HG03378 (cell line): ENCODE measurements around the gene CXCR6.

Experiments
- ATAC-seq: cut with Tn5 transposase; IDR thresholded peaks from one replicate; pipeline ENCODE4 v1.9.1; 2021; ENCODE audit warnings: mild to moderate bottlenecking, moderate library complexity; ENCODE audit not compliant: unreplicated experiment

The CXCR6 gene

GRCh38 chr3:45946875-45947274, 3.6 kb downstream of the CXCR6 start:
- no peak for ATAC-seq

DNA sequence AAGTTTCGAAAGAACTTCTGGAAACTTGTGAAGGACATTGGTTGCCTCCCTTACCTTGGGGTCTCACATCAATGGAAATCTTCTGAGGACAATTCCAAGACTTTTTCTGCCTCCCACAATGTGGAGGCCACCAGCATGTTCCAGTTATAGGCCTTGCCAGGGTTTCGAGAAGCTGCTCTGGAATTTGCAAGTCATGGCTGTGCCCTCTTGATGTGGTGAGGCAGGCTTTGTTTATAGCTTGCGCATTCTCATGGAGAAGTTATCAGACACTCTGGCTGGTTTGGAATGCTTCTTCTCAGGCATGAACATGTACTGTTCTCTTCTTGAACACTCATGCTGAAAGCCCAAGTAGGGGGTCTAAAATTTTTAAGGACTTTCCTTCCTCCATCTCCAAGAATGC, 4.1 kb downstream of the CXCR6 start:
- ATAC-seq, result no peak

DNA sequence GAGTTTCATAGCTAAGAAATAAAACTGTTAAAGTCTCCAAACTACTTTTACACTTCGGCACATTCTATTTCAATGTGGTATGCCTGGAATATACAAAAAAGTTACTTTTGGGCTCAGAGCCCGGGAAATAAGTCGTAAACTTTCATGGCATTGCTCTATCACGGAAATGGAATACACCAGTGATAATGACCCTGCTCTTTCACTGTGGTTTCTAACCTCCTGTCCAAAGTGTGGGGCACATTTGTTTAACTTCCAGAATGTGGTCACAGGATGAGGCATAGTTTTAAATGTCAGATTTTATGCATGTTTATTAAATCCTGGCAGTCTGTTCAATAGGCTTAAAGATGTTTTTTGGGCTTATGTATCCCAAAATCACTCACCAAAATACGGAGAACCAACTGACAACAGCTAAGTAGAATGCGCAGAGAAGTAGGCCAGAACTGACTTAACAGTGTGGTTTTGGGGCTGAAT, 5.1 kb downstream of the CXCR6 start:
- no peak for ATAC-seq

DNA sequence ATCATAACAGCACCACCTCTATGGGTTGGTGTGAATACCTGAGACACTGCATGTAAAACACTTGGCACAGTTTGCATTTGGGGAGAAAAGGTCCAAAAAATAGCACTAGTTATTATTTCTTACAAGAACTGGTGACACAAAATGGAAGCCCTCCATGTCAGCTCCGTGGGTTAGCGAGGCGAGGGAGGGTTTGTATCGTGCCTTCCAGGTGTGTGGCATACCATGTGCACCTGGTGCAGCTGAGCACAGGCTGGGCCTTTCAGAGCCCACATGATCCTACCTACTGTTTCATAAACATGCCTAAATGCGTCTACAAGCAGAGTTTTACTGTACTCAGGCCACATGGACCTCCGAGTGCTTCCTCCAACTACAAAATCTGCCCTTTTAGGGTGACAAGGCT, 5.6 kb downstream of the CXCR6 start:
- no peak for ATAC-seq

GRCh38 chr3:45949432-45949831, 6.2 kb downstream of the CXCR6 start:
- ATAC-seq, result no peak

- no peak for ATAC-seq
These were observed 6.9 kb downstream of the CXCR6 start for GRCh38 chr3:45950131-45950530.

DNA sequence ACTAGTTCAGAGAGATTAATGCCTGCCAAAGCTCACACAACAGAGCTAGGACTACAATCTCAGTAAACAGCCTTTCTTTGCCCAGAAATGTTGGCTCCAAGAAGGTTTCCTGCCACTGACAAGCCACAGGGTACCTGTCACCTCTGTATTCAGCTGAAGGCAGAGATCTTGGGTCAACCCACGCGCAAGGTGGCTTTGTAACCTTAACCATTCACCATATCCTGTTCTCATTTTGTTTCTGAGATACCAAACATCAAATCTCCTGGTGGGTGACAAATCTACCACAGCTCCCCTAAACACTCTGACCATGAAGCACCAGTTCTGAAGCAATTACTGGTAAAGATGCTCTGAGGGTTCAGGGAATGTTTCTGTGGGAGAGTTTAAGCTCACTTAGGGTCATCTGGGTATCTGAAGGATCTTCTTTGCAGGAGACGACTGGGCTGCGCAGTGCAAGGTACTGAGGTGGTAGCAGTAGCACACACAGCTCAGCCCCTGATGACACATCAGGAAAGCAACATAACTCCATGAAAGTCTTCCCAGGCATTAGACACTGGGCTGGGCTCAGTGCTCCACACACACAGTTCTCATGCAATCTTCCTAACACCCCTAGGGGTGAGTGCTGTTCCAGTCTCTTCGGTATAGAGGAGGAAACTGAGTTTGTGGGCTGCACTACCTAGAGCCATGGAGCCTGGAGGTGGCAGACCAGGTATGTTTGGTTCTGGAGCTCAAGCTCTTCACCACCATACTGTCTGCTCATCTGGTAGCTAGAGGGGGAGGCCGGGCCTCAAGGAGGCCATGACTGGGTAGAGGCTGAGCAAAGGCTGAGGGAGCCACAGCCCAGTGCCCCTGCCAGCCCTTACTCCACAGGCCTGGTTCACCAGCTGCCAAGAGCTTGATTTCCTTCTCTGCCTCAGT, 7.7 kb downstream of the CXCR6 start:
- ATAC-seq, result no peak

- ATAC-seq, result no peak
These were observed 8.7 kb downstream of the CXCR6 start for GRCh38 chr3:45951946-45952345.

- no peak for ATAC-seq
These were observed 9.2 kb downstream of the CXCR6 start for GRCh38 chr3:45952456-45952855.

DNA sequence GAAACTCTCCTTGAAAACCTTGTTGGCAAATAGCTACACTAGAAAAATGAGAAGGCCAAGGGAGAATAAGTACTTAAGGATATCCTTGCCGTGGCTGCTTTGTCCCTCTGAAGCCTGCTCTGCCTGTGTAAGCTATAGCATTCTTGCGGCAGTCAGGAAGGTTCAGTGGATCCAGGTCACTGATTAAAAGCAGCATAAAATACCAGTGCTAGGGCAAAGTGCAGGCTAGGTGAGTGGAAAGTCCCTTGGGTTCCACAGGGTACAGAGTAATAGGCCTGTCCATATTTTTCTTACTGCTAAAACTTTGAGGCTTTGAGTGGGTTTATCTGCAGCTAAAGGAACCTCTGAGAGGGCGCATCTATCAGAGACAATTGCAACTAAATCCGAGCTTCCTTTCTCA, 10.3 kb downstream of the CXCR6 start:
- ATAC-seq, result no peak

GRCh38 chr3:45954306-45954705, 11.0 kb downstream of the CXCR6 start:
- ATAC-seq, result no peak

DNA sequence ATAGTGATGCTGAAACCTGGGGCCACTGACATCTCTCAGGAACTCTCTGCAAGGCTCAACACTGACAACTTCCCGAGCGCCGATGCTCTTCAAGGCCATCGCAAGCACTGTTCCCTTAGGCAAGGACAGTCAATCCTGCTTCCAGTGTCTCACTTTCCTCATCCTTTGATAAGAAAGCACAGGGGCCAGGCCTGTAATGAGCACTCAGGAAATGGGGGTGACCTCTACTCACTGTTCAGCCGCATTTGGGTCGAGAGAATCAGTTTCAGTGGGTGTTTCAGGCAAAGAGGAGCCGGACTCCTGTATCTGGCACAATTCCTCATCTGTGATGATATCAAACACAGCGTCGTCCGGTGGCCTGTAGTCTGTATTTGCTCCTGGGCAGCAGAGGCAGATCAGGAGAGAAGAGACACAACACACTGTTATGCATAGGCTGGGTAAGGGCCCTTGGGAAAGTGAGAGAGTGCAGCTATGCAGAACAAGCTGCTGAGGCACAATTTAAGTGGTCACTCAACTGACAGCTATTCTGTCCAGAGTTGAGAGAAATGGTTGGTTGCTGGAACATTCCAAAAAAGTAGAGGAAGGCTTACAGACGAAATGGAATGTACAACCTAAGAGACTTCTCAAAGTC, 11.9 kb downstream of the CXCR6 start:
- ATAC-seq, result no peak

DNA sequence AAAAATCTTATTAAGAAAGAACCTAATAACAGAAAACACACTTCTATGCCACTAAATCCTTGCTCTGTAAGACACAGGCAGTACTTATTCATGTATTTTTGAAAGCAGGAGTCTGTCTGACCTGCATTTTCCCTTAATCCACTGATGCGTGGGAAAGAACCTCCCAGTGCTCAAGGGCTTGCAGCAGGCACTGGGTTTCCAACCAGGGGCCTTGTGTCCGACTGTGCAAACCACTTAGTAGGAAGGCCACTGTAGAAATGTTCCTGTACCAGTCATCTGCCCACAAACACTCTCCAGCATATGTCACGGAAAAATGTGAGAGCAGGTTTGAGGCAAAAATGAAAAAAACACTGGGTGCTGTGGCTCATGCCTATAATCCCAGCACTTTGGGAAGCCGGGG, 12.4 kb downstream of the CXCR6 start:
- no peak for ATAC-seq

DNA sequence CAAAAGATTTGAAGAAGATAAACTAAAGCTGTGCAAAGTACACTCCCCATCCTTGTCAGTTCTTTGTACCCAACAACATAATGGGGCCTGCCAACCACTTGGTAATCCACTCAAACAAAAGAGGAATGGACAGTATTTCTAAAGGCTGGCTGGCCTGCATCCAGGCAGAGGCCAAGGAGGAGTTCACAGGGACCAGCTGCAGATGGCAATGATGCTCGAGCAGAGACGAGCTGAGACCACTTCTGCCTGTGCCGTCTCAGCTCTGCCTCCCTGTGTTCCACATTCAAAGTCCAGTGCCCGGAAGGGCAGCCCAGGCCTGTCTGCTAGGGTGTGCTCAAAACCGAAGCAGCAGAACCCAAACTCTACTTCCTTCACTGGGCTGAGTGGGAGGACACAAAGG, 14.3 kb downstream of the CXCR6 start:
- ATAC-seq, result no peak

DNA sequence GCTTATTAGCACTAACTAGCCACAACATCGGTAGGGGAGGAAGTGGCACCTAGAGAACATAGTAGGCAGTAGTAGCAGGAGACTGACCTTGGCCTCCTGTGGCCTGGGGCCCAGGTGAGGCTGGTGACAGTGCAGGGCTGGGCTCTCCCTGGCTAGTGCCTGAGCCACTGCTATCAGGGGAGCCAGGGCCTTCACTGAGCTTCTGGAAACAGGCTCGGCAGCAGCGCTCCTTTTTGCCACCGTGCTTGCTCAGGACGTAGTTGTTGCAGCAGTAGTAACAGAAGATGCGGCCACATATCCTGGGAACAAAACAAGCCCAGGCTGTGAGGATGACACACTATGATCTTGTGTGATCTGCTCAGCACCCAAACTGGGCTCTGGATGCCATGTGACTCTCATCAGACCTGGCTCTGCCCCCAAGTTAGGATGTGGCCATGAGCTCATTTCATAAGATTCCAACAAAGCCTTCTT, 15.1 kb downstream of the CXCR6 start:
- ATAC-seq, result no peak

GRCh38 chr3:45959201-45959600, 15.9 kb downstream of the CXCR6 start:
- ATAC-seq, result no peak

GRCh38 chr3:45960289-45960688, 17.0 kb downstream of the CXCR6 start:
- no peak for ATAC-seq

GRCh38 chr3:45962033-45962432, 18.8 kb downstream of the CXCR6 start:
- no peak for ATAC-seq

DNA sequence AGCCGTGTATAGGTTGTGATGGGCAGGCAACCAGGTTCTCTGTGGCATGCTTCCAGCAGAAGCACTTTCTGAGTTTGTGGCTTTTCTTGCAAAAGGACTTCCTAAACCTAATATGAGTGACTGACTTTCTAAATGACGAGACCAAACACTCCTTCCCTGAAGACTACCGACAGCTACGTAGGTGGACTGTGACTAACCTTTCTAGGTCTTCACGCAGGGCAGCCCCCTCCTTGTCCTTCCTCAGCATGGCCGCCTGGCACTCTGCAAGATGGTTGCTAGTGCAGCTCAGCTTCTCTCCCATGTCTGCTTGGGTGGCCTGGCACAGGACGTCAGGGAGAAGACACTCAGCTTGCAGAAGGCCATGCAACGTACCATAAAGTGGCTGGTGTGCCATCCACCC, 20.9 kb downstream of the CXCR6 start:
- ATAC-seq, result no peak

DNA sequence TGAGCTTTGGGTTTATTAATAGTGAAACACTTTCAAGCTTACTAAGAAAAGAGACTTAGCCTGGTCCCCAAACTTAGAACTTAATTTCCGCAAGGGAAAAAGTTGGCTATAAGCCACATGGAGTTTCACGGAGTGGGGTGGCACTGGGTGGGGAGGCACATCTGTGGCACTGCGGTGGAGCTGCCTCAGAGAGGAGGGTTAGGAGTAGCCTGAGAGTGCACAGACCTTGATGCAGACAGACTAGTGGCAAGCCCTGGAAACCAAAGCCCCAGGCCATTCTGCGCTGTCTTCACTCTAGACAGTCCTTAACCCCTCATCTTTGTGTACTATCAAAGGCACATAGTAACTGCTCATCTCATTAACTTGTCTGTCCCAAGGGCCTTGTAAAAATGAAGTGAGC, 22.0 kb downstream of the CXCR6 start:
- ATAC-seq, result no peak

- no peak for ATAC-seq
These were observed 22.4 kb downstream of the CXCR6 start for GRCh38 chr3:45965653-45966052.

DNA sequence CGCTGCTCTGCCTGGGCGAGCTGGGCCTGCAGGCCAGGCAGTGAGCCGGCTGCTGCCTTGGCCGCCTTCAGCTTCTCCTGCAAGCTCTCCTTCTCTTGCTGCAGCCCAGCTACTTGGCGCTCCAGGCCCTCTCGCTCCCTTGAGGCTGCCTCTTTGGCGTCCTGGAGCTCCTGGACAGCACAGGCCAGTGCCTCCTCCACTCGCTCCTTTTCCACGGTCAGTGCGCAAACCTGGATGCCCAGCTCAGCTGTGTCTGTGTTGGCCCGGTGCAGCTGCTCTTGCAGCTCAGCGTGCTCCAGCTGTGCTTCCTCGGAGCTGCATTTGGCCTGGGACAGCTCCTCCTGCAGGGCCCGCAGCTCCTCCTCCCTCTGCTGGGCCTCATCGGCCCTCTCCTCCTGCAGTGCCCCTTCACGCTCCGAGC, 23.1 kb downstream of the CXCR6 start:
- no peak for ATAC-seq
